ENCODE data around the gene ILF2.
"Not testable (repeated sequence)": the region's sequence is repeated elsewhere in the genome, so short reads cannot be mapped to it uniquely, and the experiment has no call there.

ILF2 gene

GRCh38 chr1:153669606-153670005 is 1.2 kb downstream of the ILF2 start:
- Mint-ChIP-seq H3K9me3 (no peaks in the 10 kb centered on the region), H3K4me3 (no peak overlapping the region), H3K36me3 (ENCODE audit: low read depth) (peaks cover 50% of the 10 kb centered on the region), H3K4me1 (ENCODE audit: low read depth) (peaks cover 24% of the 10 kb centered on the region), H3K27me3 (ENCODE audit: low read depth) (no peaks in the 10 kb centered on the region), H3K27ac (no peak overlapping the region)
- DNase-seq (ENCODE audit: low spot score): no peak

GRCh38 chr1:153668672-153669071 is 2.1 kb downstream of the ILF2 start:
- H3K27ac Mint-ChIP-seq; DNase-seq (ENCODE audit: low spot score); H3K27me3 Mint-ChIP-seq (ENCODE audit: low read depth); H3K9me3 Mint-ChIP-seq: not testable (repeated sequence)
- H3K4me1 Mint-ChIP-seq (ENCODE audit: low read depth): peaks cover 24% of the 10 kb centered on the region
- peaks cover 58% of the 10 kb centered on the region for H3K36me3 Mint-ChIP-seq (ENCODE audit: low read depth)
- H3K4me3 Mint-ChIP-seq: peak overlapping the region; percentile 74

- peak overlapping the region; percentile 29 for H3K4me3 Mint-ChIP-seq
- no peaks in the 10 kb centered on the region for H3K9me3 Mint-ChIP-seq
- peaks cover 67% of the 10 kb centered on the region for H3K36me3 Mint-ChIP-seq (ENCODE audit: low read depth)
- peaks cover 22% of the 10 kb centered on the region for H3K4me1 Mint-ChIP-seq (ENCODE audit: low read depth)
- no peak for DNase-seq (ENCODE audit: low spot score)
- H3K27me3 Mint-ChIP-seq (ENCODE audit: low read depth): no peaks in the 10 kb centered on the region
- H3K27ac Mint-ChIP-seq: no peak overlapping the region
Observed at GRCh38 chr1:153667439-153667838, 3.4 kb downstream of the ILF2 start.

- peaks cover 67% of the 10 kb centered on the region for H3K36me3 Mint-ChIP-seq (ENCODE audit: low read depth)
- H3K27me3 Mint-ChIP-seq (ENCODE audit: low read depth): no peaks in the 10 kb centered on the region
Observed at GRCh38 chr1:153663211-153663610, 7.6 kb downstream of the ILF2 start.

GRCh38 chr1:153662269-153662668 is 8.5 kb downstream of the ILF2 start:
- Mint-ChIP-seq H3K4me3 (no peak overlapping the region), H3K36me3 (ENCODE audit: low read depth) (peaks cover 58% of the 10 kb centered on the region), H3K9me3 (no peaks in the 10 kb centered on the region), H3K4me1 (ENCODE audit: low read depth) (peaks cover 14% of the 10 kb centered on the region), H3K27me3 (ENCODE audit: low read depth) (no peaks in the 10 kb centered on the region), H3K27ac (no peak overlapping the region)
- DNase-seq (ENCODE audit: low spot score): no peak

More at GRCh38 chr1:153663211-153663610, 7.6 kb downstream of the ILF2 start:
- Mint-ChIP-seq H3K9me3 (no peaks in the 10 kb centered on the region), H3K4me3 (no peak overlapping the region), H3K4me1 (ENCODE audit: low read depth) (peaks cover 19% of the 10 kb centered on the region), H3K27ac (no peak overlapping the region)
- DNase-seq (ENCODE audit: low spot score): no peak

GRCh38 chr1:153661111-153661708 is 9.6 kb downstream of the ILF2 start:
- Mint-ChIP-seq H3K27ac (peak overlapping the region; percentile 31), H3K4me3 (no peak overlapping the region), H3K27me3 (ENCODE audit: low read depth) (no peaks in the 10 kb centered on the region), H3K36me3 (ENCODE audit: low read depth) (peaks cover 48% of the 10 kb centered on the region), H3K9me3 (no peaks in the 10 kb centered on the region), H3K4me1 (ENCODE audit: low read depth) (peaks cover 14% of the 10 kb centered on the region)
- DNase-seq (ENCODE audit: low spot score): no peak

- Mint-ChIP-seq H3K27me3 (ENCODE audit: low read depth) (no peaks in the 10 kb centered on the region), H3K9me3 (no peaks in the 10 kb centered on the region), H3K27ac (peak overlapping the region; percentile 87), H3K4me1 (ENCODE audit: low read depth) (peaks cover 12% of the 10 kb centered on the region), H3K36me3 (ENCODE audit: low read depth) (peaks cover 34% of the 10 kb centered on the region), H3K4me3 (peak overlapping the region; percentile 97)
- no peak for DNase-seq (ENCODE audit: low spot score)
Observed at GRCh38 chr1:153659656-153660055, 11.1 kb downstream of the ILF2 start.

GRCh38 chr1:153659175-153659534 is 11.6 kb downstream of the ILF2 start:
- H3K4me1 Mint-ChIP-seq (ENCODE audit: low read depth): peaks cover 12% of the 10 kb centered on the region
- no peaks in the 10 kb centered on the region for H3K9me3 Mint-ChIP-seq
- DNase-seq (ENCODE audit: low spot score): no peak
- peaks cover 29% of the 10 kb centered on the region for H3K36me3 Mint-ChIP-seq (ENCODE audit: low read depth)
- H3K4me3 Mint-ChIP-seq: peak overlapping the region; percentile 97
- no peaks in the 10 kb centered on the region for H3K27me3 Mint-ChIP-seq (ENCODE audit: low read depth)
- H3K27ac Mint-ChIP-seq: peak overlapping the region; percentile 87

- no peaks in the 10 kb centered on the region for H3K27me3 Mint-ChIP-seq (ENCODE audit: low read depth)
- DNase-seq (ENCODE audit: low spot score): peak; percentile 92
- H3K9me3 Mint-ChIP-seq: no peaks in the 10 kb centered on the region
- peak within 1 kb of the TSS; percentile 87 for H3K27ac Mint-ChIP-seq
- H3K4me1 Mint-ChIP-seq (ENCODE audit: low read depth): peaks cover 12% of the 10 kb centered on the region
- peaks cover 25% of the 10 kb centered on the region for H3K36me3 Mint-ChIP-seq (ENCODE audit: low read depth)
- H3K4me3 Mint-ChIP-seq: peak within 1 kb of the TSS; percentile 97
Observed at GRCh38 chr1:153658400-153659174, 12.2 kb downstream of the ILF2 start, which contains the start of gene SNAPIN. Gene SNAPIN (plus strand): TSS chr1:153658703. CDS start chr1:153658744, 41 bp downstream.

GRCh38 chr1:153655333-153655732 is 15.5 kb downstream of the ILF2 start:
- DNase-seq (ENCODE audit: low spot score): no peak
- Mint-ChIP-seq H3K4me3 (no peak overlapping the region), H3K27me3 (ENCODE audit: low read depth) (no peaks in the 10 kb centered on the region), H3K36me3 (ENCODE audit: low read depth) (no peaks in the 10 kb centered on the region), H3K9me3 (no peaks in the 10 kb centered on the region), H3K27ac (no peak overlapping the region), H3K4me1 (ENCODE audit: low read depth) (peaks cover 12% of the 10 kb centered on the region)

- no peak overlapping the region for H3K27ac Mint-ChIP-seq
- H3K27me3 Mint-ChIP-seq (ENCODE audit: low read depth): no peaks in the 10 kb centered on the region
- DNase-seq (ENCODE audit: low spot score): no peak
- H3K4me3 Mint-ChIP-seq: no peak overlapping the region
- no peaks in the 10 kb centered on the region for H3K9me3 Mint-ChIP-seq
- peaks cover under 1% of the 10 kb centered on the region for H3K36me3 Mint-ChIP-seq (ENCODE audit: low read depth)
- H3K4me1 Mint-ChIP-seq (ENCODE audit: low read depth): peaks cover 4% of the 10 kb centered on the region
Observed at GRCh38 chr1:153652805-153653500, 17.8 kb downstream of the ILF2 start.

GRCh38 chr1:153651771-153652170 is 19.0 kb downstream of the ILF2 start:
- Mint-ChIP-seq H3K4me1 (ENCODE audit: low read depth) (peaks cover 7% of the 10 kb centered on the region), H3K36me3 (ENCODE audit: low read depth) (peaks cover 9% of the 10 kb centered on the region), H3K27me3 (ENCODE audit: low read depth) (no peaks in the 10 kb centered on the region), H3K4me3 (no peak overlapping the region), H3K9me3 (no peaks in the 10 kb centered on the region), H3K27ac (no peak overlapping the region)
- DNase-seq (ENCODE audit: low spot score): no peak

- Mint-ChIP-seq H3K4me3 (no peak overlapping the region), H3K9me3 (no peaks in the 10 kb centered on the region), H3K27me3 (ENCODE audit: low read depth) (no peaks in the 10 kb centered on the region), H3K36me3 (ENCODE audit: low read depth) (peaks cover 27% of the 10 kb centered on the region), H3K27ac (peak overlapping the region; percentile 55), H3K4me1 (ENCODE audit: low read depth) (peaks cover 15% of the 10 kb centered on the region)
- no peak for DNase-seq (ENCODE audit: low spot score)
Observed at GRCh38 chr1:153649863-153650235, 20.9 kb downstream of the ILF2 start.

All from T-helper 2 cell treated with Interferon-gamma antibody and Interleukin-4, amounts not matched to agents 5 μg/mL and 100 μg/mL, for 36 hours (primary cell).